HG03565 (cell line): Measurements from ENCODE around the gene FAM110D.

Source experiments
- ATAC-seq: cut with Tn5 transposase; IDR thresholded peaks from one replicate; pipeline ENCODE4 v1.9.1; 2021; ENCODE audit warnings: mild to moderate bottlenecking, moderate library complexity; ENCODE audit not compliant: unreplicated experiment

Gene FAM110D

GRCh38 chr1:26161415-26162219 is 2.7 kb downstream of the FAM110D start:
- no peak for ATAC-seq

- ATAC-seq, result no peak
Observed at GRCh38 chr1:26162220-26162709, 3.4 kb downstream of the FAM110D start.

- ATAC-seq, result no peak
Observed at GRCh38 chr1:26163684-26164035, 4.8 kb downstream of the FAM110D start.

GRCh38 chr1:26164036-26164860 is 5.4 kb downstream of the FAM110D start:
- ATAC-seq, result no peak

GRCh38 chr1:26164861-26165842 is 6.3 kb downstream of the FAM110D start:
- no peak for ATAC-seq

- no peak for ATAC-seq
Observed at GRCh38 chr1:26166719-26167281, 7.9 kb downstream of the FAM110D start.

GRCh38 chr1:26168410-26169197 is 9.7 kb downstream of the FAM110D start, which contains the start of gene C1orf232:
Gene C1orf232 (minus strand): TSS chr1:26168963. CDS start chr1:26168499, 464 bp downstream.
- no peak for ATAC-seq

- ATAC-seq, result no peak
Observed at GRCh38 chr1:26169198-26169554, 10.3 kb downstream of the FAM110D start.

GRCh38 chr1:26169669-26170471 is 11.0 kb downstream of the FAM110D start, which contains the start of gene ZNF593:
Gene ZNF593 (plus strand): TSS chr1:26169908. CDS start chr1:26169984, 76 bp downstream.
- ATAC-seq, result peak; percentile 87

- ATAC-seq, result no peak
Observed at GRCh38 chr1:26170472-26170821, 11.6 kb downstream of the FAM110D start.

GRCh38 chr1:26171084-26172072 is 12.5 kb downstream of the FAM110D start, which contains the start of gene ZNF593OS:
Gene ZNF593OS (minus strand): TSS chr1:26171832. CDS start chr1:26171661, 171 bp downstream.
- no peak for ATAC-seq

- ATAC-seq, result no peak
Observed at GRCh38 chr1:26175346-26175745, 16.5 kb downstream of the FAM110D start.

- no peak for ATAC-seq
Observed at GRCh38 chr1:26177182-26177684, 18.4 kb downstream of the FAM110D start, which contains the start of gene CNKSR1. Gene CNKSR1 (plus strand): TSS chr1:26177491. CDS start chr1:26177548, 57 bp downstream.

- ATAC-seq, result no peak
Observed at GRCh38 chr1:26180010-26180506, 21.2 kb downstream of the FAM110D start.

GRCh38 chr1:26181586-26182382 is 22.9 kb downstream of the FAM110D start:
- ATAC-seq, result no peak

- no peak for ATAC-seq
Observed at GRCh38 chr1:26182383-26182696, 23.5 kb downstream of the FAM110D start.
